GM12878 (cell line): Measurements from ENCODE around the gene TCF25. TPM values are rescaled to one million over a fixed set of nuclear protein-coding genes. Genes with fewer than 3 reads are reported as not detected.

Experiments
- ATAC-seq: fragments of 200-7000 bp; cut with Tn5 transposase; 3 replicates; pipeline ENCODE4 v1.9.1; 2020; ENCODE audit warnings: mild to moderate bottlenecking, moderate library complexity
- BruUV-seq: library from RNA; stranded (reverse); fragments of 400-500 nt; replicated peaks from 2 replicates; lab custom pipeline; 2021; lab: Mats Ljungman, UMichigan
- CTCF ChIA-PET: fragments of 300-600 bp; sonication (Branson Sonifier 250); formaldehyde crosslinking; extraction: SDS; loops from one replicate; lab custom pipeline; 2021; ENCODE audit warnings: inconsistent platforms; lab: Yijun Ruan, JAX
- POLR2A ChIA-PET: fragments of 350-600 bp; formaldehyde crosslinking; extraction: SDS; loops from one replicate; lab custom pipeline; 2021; ENCODE audit warnings: inconsistent platforms; lab: Charles Lee
- RAD21 ChIA-PET: fragments of 300-600 bp; sonication (Branson Sonifier 250); formaldehyde crosslinking; loops from one replicate; lab custom pipeline; 2023; ENCODE audit warnings: antibody characterized with exemption; ENCODE audit not compliant: unreplicated experiment; lab: Charles Lee
- SMC1A ChIA-PET: fragments of 300-600 bp; sonication (Branson Sonifier 250); formaldehyde crosslinking; loops from one replicate; lab custom pipeline; 2023; ENCODE audit not compliant: unreplicated experiment, uncharacterized antibody; lab: Charles Lee
- DNase-seq: peaks from one replicate; pipeline ENCODE4 v3.0.0-alpha.2; 2011; ENCODE audit warnings: low read depth, low spot score
- FAIRE-seq: peaks from 3 replicates; lab custom pipeline; 2011; peaks lifted over from hg19 to GRCh38; lab: Jason Lieb, UNC
- H2AFZ ChIP-seq: 2 replicates; pipeline ENCODE4 v1.6.0; 2011; ENCODE audit warnings: low read depth, low read length, control low read depth; ENCODE audit not compliant: control insufficient read depth
- H3K27ac ChIP-seq: 2 replicates; pipeline ENCODE4 v1.5.1; 2011; ENCODE audit warnings: control low read depth; ENCODE audit not compliant: control insufficient read depth, insufficient read depth
- H3K27me3 ChIP-seq, 2 experiments: replicated peaks in 1 of 2; 2 replicates each; pipeline versions ENCODE4 v1.6.0 to v1.6.1; 2011; ENCODE audit warnings: low read length in 1 of 2; ENCODE audit not compliant: control insufficient read depth in 2 of 2, insufficient read depth in 2 of 2
- H3K36me3 ChIP-seq, 2 experiments: 2 replicates each; pipeline ENCODE4 v1.5.1; 2011; ENCODE audit warnings: low read length in 1 of 2; ENCODE audit not compliant: control insufficient read depth in 2 of 2, insufficient read depth in 2 of 2
- H3K4me1 ChIP-seq: 2 replicates; pipeline ENCODE4 v1.6.1; 2011; ENCODE audit warnings: mild to moderate bottlenecking, low read length, moderate library complexity, mixed read lengths; ENCODE audit not compliant: control insufficient read depth, insufficient read depth
- H3K4me2 ChIP-seq: 2 replicates; pipeline ENCODE4 v1.6.0; 2011; ENCODE audit warnings: control low read depth; ENCODE audit not compliant: control insufficient read depth, insufficient read depth
- H3K4me3 ChIP-seq: fragments of 200-600 bp; sonication (generic); 2 replicates; pipeline ENCODE4 v1.5.1; 2016
- H3K79me2 ChIP-seq: 2 replicates; pipeline ENCODE4 v1.6.0; 2011; ENCODE audit warnings: low read length; ENCODE audit not compliant: control insufficient read depth, insufficient read depth
- H3K9ac ChIP-seq: 2 replicates; pipeline ENCODE4 v1.8.0; 2011; ENCODE audit warnings: low read length, control low read depth, mixed read lengths; ENCODE audit not compliant: control insufficient read depth, insufficient read depth
- H3K9me3 ChIP-seq: replicated peaks from 3 replicates; pipeline ENCODE4 v1.5.1; 2011; ENCODE audit warnings: mild to moderate bottlenecking, low read length; ENCODE audit not compliant: control insufficient read depth, insufficient read depth
- H4K20me1 ChIP-seq: 2 replicates; pipeline ENCODE4 v1.6.0; 2011; ENCODE audit not compliant: control insufficient read depth, insufficient read depth
- CBX3 ChIP-seq: fragments of 200-600 bp; sonication (generic); IDR thresholded peaks from 2 replicates; pipeline ENCODE4 v1.6.1; 2016; ENCODE audit warnings: low read depth, borderline replicate concordance
- HDAC2 ChIP-seq: fragments of 200-600 bp; sonication (generic); IDR thresholded peaks from 2 replicates; pipeline ENCODE4 v1.6.1; 2017
- JUNB ChIP-seq: IDR thresholded peaks from 2 replicates; pipeline ENCODE4 v1.6.1; 2016; ENCODE audit warnings: antibody characterized with exemption, mild to moderate bottlenecking
- LARP7 ChIP-seq: fragments of 450-650 bp; IDR thresholded peaks from 2 replicates; pipeline ENCODE4 v1.6.1; 2017; ENCODE audit warnings: mild to moderate bottlenecking
- MLLT1 ChIP-seq: fragments of 450-650 bp; IDR thresholded peaks from 2 replicates; pipeline ENCODE4 v1.6.1; 2016; ENCODE audit warnings: mild to moderate bottlenecking
- MTA2 ChIP-seq: fragments of 450-650 bp; IDR thresholded peaks from 2 replicates; pipeline ENCODE4 v1.6.1; 2016; ENCODE audit warnings: low read depth, mild to moderate bottlenecking, moderate library complexity
- MYB ChIP-seq: fragments of 150-350 bp; IDR thresholded peaks from 2 replicates; pipeline ENCODE4 v1.6.1; 2014; ENCODE audit warnings: mild to moderate bottlenecking, low read depth, low read length, borderline replicate concordance
- POLR2AphosphoS5 ChIP-seq: IDR thresholded peaks from 2 replicates; pipeline ENCODE4 v1.6.1; 2011; ENCODE audit warnings: mild to moderate bottlenecking, low read length, inconsistent platforms
- RAD21 ChIP-seq: IDR thresholded peaks from 2 replicates; pipeline ENCODE4 v1.6.1; 2011; ENCODE audit warnings: mild to moderate bottlenecking, low read depth, low read length, moderate library complexity; ENCODE audit not compliant: insufficient read depth
- SPI1 ChIP-seq: IDR thresholded peaks from 2 replicates; pipeline ENCODE4 v1.6.1; 2011; ENCODE audit warnings: low read depth, mild to moderate bottlenecking, low read length, moderate library complexity, borderline replicate concordance; ENCODE audit not compliant: insufficient read depth
- SUZ12 ChIP-seq: fragments of 200-600 bp; sonication (generic); IDR thresholded peaks from one replicate; pipeline ENCODE4 v1.6.1; 2018; ENCODE audit warnings: antibody characterized with exemption, mild to moderate bottlenecking; ENCODE audit not compliant: unreplicated experiment
- ZZZ3 ChIP-seq: IDR thresholded peaks from 2 replicates; pipeline ENCODE4 v1.6.1; 2011; ENCODE audit warnings: low read depth; ENCODE audit not compliant: control insufficient read depth, insufficient read length
- WGBS: methylation state at CpG from one replicate; pipeline ENCODE4 v1.1.6; 2016; ENCODE audit warnings: low lambda C conversion rate; ENCODE audit not compliant: insufficient replicate concordance, insufficient coverage; ENCODE audit errors: missing lambda C conversion rate; 5-methylcytosine and 5-hydroxymethylcytosine counted together
- in situ Hi-C: fragments of 300-500 bp; cut with MboI; formaldehyde crosslinking; loops from 9 replicates; pipeline ENCODE4 v1.14.3; 2018; ENCODE audit warnings: mixed read lengths
- intact Hi-C: fragments of 100-400 bp; cut with micrococcal nuclease; formaldehyde crosslinking; loops from one replicate; pipeline ENCODE4 v1.14.2; 2022; ENCODE audit not compliant: unreplicated experiment
- polyA plus RNA-seq, 11 experiments: library from polyadenylated mRNA; depleted of rRNA in 4 of 11; unstranded in 6 of 11; stranded (reverse) in 5 of 11; fragments of >200 nt; fragmentation: Nextera tagmentation in 4 of 11; fragmentation: Illumina TruSeq in 1 of 11; extraction: Ambion mirVana in 4 of 11; extraction: Trizol in 1 of 11; gene quantifications; 1 replicate in 1 of 11; 2 replicates in 10 of 11; pipeline versions ENCODE4 v1.2.1 to v1.2.3, GENCODE V29; 2011 to 2016; ENCODE audit warnings: inconsistent platforms in 2 of 11, missing spikeins in 2 of 11, low read depth in 1 of 11
- total RNA-seq, 4 experiments: library from RNA; depleted of rRNA in 3 of 4; stranded (reverse); fragments of >200 nt in 3 of 4; fragmentation: Illumina TruSeq in 1 of 4; extraction: Trizol in 1 of 4; gene quantifications; 2 replicates each; pipeline versions ENCODE4 v1.2.1 to v1.2.3, GENCODE V29; 2013 to 2021
- TF ChIP-seq, protein P1 (sequence below): fragments of 450-650 bp; IDR thresholded peaks from 2 replicates; pipeline ENCODE4 v1.6.1; 2014; ENCODE audit warnings: mild to moderate bottlenecking

The TCF25 gene
- total and polyA plus RNA-seq, 10 of the 15 experiments (the other 5 are each of a cell fraction or from before 2014, with no cell fraction given), result 8.4 to 130 (median 89.4) TPM

DNA sequence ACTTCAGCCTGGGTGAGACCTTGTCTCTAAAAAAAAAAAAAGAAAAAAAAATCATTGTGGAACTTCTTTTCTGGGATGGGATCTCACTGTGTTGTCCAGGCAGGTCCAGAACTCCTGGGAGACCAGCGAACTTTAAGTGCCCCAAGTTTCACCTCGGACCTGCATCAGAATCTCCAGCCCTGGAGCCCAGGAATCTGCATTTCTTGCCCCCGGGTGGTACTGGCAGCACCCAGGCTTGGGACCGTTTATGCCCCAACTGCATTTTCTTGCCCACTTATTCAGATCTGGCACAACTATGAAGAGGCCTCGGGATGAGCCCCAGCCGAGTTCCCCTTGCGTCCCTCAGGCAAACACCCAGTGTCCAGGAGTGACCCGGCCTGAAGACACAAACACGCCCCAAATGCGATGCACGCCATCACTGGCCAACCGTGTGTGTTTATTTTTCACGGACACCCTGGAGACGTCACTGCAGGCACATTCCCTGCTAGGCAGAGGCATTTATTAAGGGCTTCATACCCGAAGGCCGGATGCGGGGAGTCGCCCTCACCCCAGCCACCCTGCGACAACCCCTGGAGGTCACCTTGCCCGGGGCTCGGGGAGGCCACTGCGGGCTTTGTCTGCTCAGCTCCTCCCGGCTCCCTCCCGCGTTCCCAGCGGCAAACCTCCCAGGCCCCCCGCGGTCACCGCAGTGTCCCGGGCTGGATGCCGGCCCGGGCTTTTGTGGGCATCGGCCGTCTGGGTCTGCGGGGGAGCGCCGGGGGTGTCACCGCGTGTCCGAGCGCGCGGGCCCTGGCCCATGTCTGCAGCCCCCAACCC, 45.8 kb upstream of the TCF25 start:
- ChIA-PET SMC1A (no interaction called here), CTCF (no interaction called here), POLR2A (no interaction called here), RAD21 (no interaction called here)
- Histone ChIP-seq H3K36me3 (no peaks in the 10 kb centered on the region), H3K27ac (no peak overlapping the region), H3K9me3 (no peaks in the 10 kb centered on the region), H3K4me2 (peak overlapping the region; percentile 55), H3K4me1 (no peaks in the 10 kb centered on the region), H3K79me2 (no peaks in the 10 kb centered on the region), H3K4me3 (no peak overlapping the region), H3K9ac (no peak overlapping the region), H4K20me1 (no peaks in the 10 kb centered on the region), H3K27me3 (peaks cover 1 to 3% of the 10 kb centered on the region in 2 experiments; a peak in 3 of 4 replicates), H2AFZ (no peak overlapping the region)
- FAIRE-seq (no peak), DNase-seq (no peak), ATAC-seq (peak; percentile 11; the same call in 2 of the 3 replicates)
- intact Hi-C loops (no loop called here), in situ Hi-C loops (no loop called here)
- BruUV-seq, result no TSS peak
- 16% methylated on average over 43 of the region's 43 CpGs for WGBS
- TF ChIP-seq SPI1, result no peak
- no peak for TF ChIP-seq JUNB

DNA sequence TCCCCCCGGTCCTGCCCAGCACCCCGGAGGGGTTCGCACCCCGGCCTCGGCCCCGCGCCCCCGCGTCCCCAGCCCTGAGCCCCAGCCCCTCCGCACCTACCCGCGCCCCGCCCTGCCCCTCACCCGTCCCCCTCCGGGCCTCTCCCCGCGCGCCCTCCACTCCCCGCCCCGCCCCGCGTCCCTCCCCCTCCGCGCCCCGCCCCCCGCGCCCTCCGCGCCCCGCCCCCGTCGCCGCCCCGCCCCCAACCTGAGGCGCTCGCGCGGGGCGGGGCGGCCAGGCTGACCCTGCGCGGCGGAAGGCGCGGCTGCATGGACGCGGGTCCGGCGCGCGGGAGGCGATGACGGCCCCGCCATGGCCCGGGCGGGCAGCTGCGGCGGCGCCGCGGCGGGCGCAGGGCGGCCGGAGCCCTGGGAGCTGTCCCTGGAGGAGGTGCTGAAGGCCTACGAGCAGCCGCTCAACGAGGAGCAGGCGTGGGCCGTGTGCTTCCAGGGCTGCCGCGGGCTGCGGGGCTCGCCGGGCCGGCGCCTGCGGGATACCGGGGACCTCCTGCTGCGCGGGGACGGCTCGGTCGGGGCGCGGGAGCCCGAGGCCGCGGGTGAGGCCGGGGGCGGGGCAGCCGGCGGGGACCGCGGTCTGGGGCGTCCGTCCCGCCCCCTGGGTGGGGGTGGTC, 45.1 kb upstream of the TCF25 start, which contains the start of gene SPIRE2:
TSS of gene SPIRE2 (plus strand) at position 277 of the 671 bp plus-strand sequence. CDS start at position 353, 76 bp downstream.
- POLR2A ChIA-PET, result no interaction called here
- Histone ChIP-seq H3K4me2 (peak within 1 kb of the TSS; percentile 55), H3K9me3 (no peaks in the 10 kb centered on the region), H3K36me3 (no peaks in the 10 kb centered on the region), H3K79me2 (no peaks in the 10 kb centered on the region), H3K4me3 (no peak within 1 kb of the TSS), H2AFZ (no peak within 1 kb of the TSS), H3K27ac (no peak within 1 kb of the TSS), H3K9ac (no peak within 1 kb of the TSS), H4K20me1 (no peaks in the 10 kb centered on the region), H3K4me1 (no peaks in the 10 kb centered on the region), H3K27me3 (peaks cover 1 to 3% of the 10 kb centered on the region in 2 experiments; a peak in 3 of 4 replicates)
- SMC1A ChIA-PET, result no interaction called here
- FAIRE-seq (peak; percentile 54), DNase-seq (no peak), ATAC-seq (peak; percentile 91)
- intact Hi-C loops (no loop called here), in situ Hi-C loops (no loop called here)
- CTCF ChIA-PET, result no interaction called here
- RAD21 ChIA-PET, result no interaction called here
- 4% methylated on average over 42 of the region's 98 CpGs for WGBS
- BruUV-seq, result no TSS peak
- TF ChIP-seq CBX3 (no peak), SUZ12 (no peak), RAD21 (no peak), MTA2 (no peak), POLR2AphosphoS5 (no peak), MYB (no peak), LARP7 (peak; percentile 57; the same call in 1 of the 2 replicates), ZZZ3 (no peak), HDAC2 (no peak), MLLT1 (no peak)
- TF ChIP-seq, protein P1, sequence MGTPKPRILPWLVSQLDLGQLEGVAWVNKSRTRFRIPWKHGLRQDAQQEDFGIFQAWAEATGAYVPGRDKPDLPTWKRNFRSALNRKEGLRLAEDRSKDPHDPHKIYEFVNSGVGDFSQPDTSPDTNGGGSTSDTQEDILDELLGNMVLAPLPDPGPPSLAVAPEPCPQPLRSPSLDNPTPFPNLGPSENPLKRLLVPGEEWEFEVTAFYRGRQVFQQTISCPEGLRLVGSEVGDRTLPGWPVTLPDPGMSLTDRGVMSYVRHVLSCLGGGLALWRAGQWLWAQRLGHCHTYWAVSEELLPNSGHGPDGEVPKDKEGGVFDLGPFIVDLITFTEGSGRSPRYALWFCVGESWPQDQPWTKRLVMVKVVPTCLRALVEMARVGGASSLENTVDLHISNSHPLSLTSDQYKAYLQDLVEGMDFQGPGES, result no peak
